DND-41 (cell line): ENCODE measurements around the gene AGAP1.

Source experiments
- ATAC-seq: fragments of 200-7000 bp; cut with Tn5 transposase; 3 replicates; pipeline ENCODE4 v1.9.1; 2021; ENCODE audit warnings: low read depth; ENCODE audit not compliant: insufficient read depth
- DNase-seq: peaks from one replicate; pipeline ENCODE4 v3.0.0-alpha.2; 2020
- H2AFZ ChIP-seq: 2 replicates; pipeline ENCODE4 v1.6.0; 2012; ENCODE audit warnings: low read depth, low read length
- H3K27ac ChIP-seq: 2 replicates; pipeline ENCODE4 v1.5.1; 2012; ENCODE audit warnings: low read length, inconsistent platforms
- H3K27me3 ChIP-seq: fragments of 200-600 bp; sonication (generic); 2 replicates; pipeline ENCODE4 v1.6.0; 2012; ENCODE audit warnings: low read length, mild to moderate bottlenecking, inconsistent platforms; ENCODE audit not compliant: insufficient read depth, poor library complexity
- H3K36me3 ChIP-seq: 2 replicates; pipeline ENCODE4 v1.5.1; 2012; ENCODE audit warnings: low read length, inconsistent platforms; ENCODE audit not compliant: insufficient read depth
- H3K4me1 ChIP-seq: 2 replicates; pipeline ENCODE4 v1.5.1; 2012; ENCODE audit warnings: mild to moderate bottlenecking, low read length; ENCODE audit not compliant: insufficient read depth
- H3K4me2 ChIP-seq: 2 replicates; pipeline ENCODE4 v1.6.0; 2012; ENCODE audit warnings: mild to moderate bottlenecking, moderate library complexity, low read length, inconsistent platforms; ENCODE audit not compliant: insufficient read depth
- H3K4me3 ChIP-seq, 2 experiments: fragments of 200-600 bp in 1 of 2; shearing (Covaris generic) in 1 of 2; 2 replicates each; pipeline ENCODE4 v1.5.1; 2012 to 2016; ENCODE audit warnings: inconsistent platforms in 2 of 2, low read length in 2 of 2, mild to moderate bottlenecking in 2 of 2, low read depth in 1 of 2, moderate library complexity in 1 of 2
- H3K79me2 ChIP-seq: 2 replicates; pipeline ENCODE4 v1.6.0; 2012; ENCODE audit warnings: low read length, inconsistent platforms; ENCODE audit not compliant: insufficient read depth
- H3K9ac ChIP-seq: 2 replicates; pipeline ENCODE4 v1.6.0; 2012; ENCODE audit warnings: low read depth, mild to moderate bottlenecking, inconsistent platforms, low read length, moderate library complexity
- H3K9me3 ChIP-seq: 2 replicates; pipeline ENCODE4 v1.5.1; 2012; ENCODE audit warnings: low read length, moderate library complexity, mild to moderate bottlenecking, inconsistent platforms; ENCODE audit not compliant: insufficient read depth, severe bottlenecking
- H4K20me1 ChIP-seq: 2 replicates; pipeline ENCODE4 v1.6.0; 2012; ENCODE audit warnings: low read length; ENCODE audit not compliant: insufficient read depth
- EZH2 ChIP-seq: IDR thresholded peaks from 3 replicates; pipeline ENCODE4 v1.6.1; 2012; ENCODE audit warnings: borderline replicate concordance, low read depth, mild to moderate bottlenecking, moderate library complexity, low read length, inconsistent platforms; ENCODE audit not compliant: severe bottlenecking
- TF ChIP-seq, protein P1 (sequence below): IDR thresholded peaks from 2 replicates; pipeline ENCODE4 v1.5.1; 2012; ENCODE audit warnings: borderline replicate concordance, low read length, moderate library complexity, mild to moderate bottlenecking; ENCODE audit not compliant: poor library complexity, severe bottlenecking; ENCODE audit errors: extremely low read depth

The AGAP1 gene

GRCh38 chr2:235676536-235676799 lies 182.6 kb downstream of the AGAP1 start:
- H3K9ac ChIP-seq = no peak overlapping the region
- DNase-seq (no peak), ATAC-seq (no peak)
- H4K20me1 ChIP-seq = peaks cover 36% of the 10 kb centered on the region; the same call in 1 of the 2 replicates
- no peak overlapping the region for H3K4me3 ChIP-seq
- H2AFZ ChIP-seq = no peak overlapping the region
- H3K36me3 ChIP-seq = no peaks in the 10 kb centered on the region
- H3K9me3 ChIP-seq = no peaks in the 10 kb centered on the region
- no peak overlapping the region for H3K4me2 ChIP-seq
- no peak for TF ChIP-seq EZH2
- TF ChIP-seq, protein P1, sequence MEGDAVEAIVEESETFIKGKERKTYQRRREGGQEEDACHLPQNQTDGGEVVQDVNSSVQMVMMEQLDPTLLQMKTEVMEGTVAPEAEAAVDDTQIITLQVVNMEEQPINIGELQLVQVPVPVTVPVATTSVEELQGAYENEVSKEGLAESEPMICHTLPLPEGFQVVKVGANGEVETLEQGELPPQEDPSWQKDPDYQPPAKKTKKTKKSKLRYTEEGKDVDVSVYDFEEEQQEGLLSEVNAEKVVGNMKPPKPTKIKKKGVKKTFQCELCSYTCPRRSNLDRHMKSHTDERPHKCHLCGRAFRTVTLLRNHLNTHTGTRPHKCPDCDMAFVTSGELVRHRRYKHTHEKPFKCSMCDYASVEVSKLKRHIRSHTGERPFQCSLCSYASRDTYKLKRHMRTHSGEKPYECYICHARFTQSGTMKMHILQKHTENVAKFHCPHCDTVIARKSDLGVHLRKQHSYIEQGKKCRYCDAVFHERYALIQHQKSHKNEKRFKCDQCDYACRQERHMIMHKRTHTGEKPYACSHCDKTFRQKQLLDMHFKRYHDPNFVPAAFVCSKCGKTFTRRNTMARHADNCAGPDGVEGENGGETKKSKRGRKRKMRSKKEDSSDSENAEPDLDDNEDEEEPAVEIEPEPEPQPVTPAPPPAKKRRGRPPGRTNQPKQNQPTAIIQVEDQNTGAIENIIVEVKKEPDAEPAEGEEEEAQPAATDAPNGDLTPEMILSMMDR = no peak
- H3K79me2 ChIP-seq = peaks cover 46% of the 10 kb centered on the region
- no peak overlapping the region for H3K27ac ChIP-seq
- H3K27me3 ChIP-seq = no peaks in the 10 kb centered on the region
- H3K4me1 ChIP-seq = peaks cover 16% of the 10 kb centered on the region

DNA sequence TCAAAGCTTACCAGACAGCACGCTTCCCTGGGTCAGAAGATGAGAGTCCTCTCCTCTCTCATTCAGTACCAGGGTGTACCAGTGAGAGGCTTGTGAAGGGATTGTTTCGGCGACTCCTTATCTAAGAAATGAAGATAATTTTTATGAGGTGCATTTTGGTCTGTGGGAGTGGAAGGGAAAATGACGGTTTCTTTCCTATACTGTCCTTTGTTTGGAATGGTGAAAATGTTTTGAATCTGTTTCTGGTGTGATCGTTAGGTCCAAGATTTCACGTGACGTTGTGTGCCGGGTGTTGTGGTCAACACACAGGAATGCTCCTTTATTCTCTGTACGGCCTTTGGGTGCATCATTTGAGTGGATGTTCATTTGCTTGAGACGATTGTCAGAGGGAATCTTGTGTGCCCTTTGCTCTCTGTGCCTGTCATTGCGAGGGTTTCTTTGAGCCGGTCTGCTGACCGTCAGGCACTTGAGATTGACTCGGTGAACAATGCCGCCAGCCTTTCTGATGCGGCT lies 183.5 kb downstream of the AGAP1 start:
- H3K27me3 ChIP-seq = no peaks in the 10 kb centered on the region
- no peak overlapping the region for H3K27ac ChIP-seq
- no peak overlapping the region for H3K4me2 ChIP-seq
- H3K36me3 ChIP-seq = no peaks in the 10 kb centered on the region
- DNase-seq = no peak
- TF ChIP-seq, protein P1 = no peak
- TF ChIP-seq EZH2 = no peak
- peaks cover 46% of the 10 kb centered on the region for H3K79me2 ChIP-seq
- H2AFZ ChIP-seq = no peak overlapping the region
- no peak for ATAC-seq
- peaks cover 34% of the 10 kb centered on the region; the same call in 1 of the 2 replicates for H4K20me1 ChIP-seq
- no peaks in the 10 kb centered on the region for H3K9me3 ChIP-seq
- H3K9ac ChIP-seq = no peak overlapping the region
- H3K4me3 ChIP-seq = no peak overlapping the region
- H3K4me1 ChIP-seq = peaks cover 9% of the 10 kb centered on the region; the same call in 1 of the 2 replicates

DNA sequence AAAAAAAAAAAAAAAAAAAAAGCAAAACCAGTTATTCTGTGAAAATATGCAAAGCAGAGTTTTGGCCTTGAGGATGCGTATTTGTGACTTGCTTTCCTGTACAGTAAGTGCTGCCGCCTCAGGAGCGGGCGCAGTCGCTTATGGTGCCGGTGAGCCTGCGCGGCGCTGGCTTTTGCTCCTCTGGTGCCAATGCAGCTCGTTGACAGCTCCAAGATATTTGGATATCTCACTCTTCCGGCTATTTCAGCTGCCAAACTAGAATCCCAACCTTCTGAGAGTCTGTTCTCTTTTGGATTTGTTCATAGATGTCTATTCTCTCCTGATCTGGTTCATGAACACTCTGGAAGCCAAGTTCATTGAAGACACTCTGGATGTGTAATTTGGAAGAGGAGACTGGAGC lies 184.1 kb downstream of the AGAP1 start:
- peaks cover 34% of the 10 kb centered on the region; the same call in 1 of the 2 replicates for H4K20me1 ChIP-seq
- ATAC-seq = no peak
- no peak overlapping the region for H3K27ac ChIP-seq

More for the DNA sequence above, 184.1 kb downstream of the AGAP1 start:
- H3K4me2 ChIP-seq = no peak overlapping the region
- TF ChIP-seq, protein P1 = no peak
- no peak for TF ChIP-seq EZH2
- H3K27me3 ChIP-seq = no peaks in the 10 kb centered on the region
- peaks cover 49% of the 10 kb centered on the region for H3K79me2 ChIP-seq
- H3K9me3 ChIP-seq = no peaks in the 10 kb centered on the region
- no peak overlapping the region for H2AFZ ChIP-seq
- H3K4me3 ChIP-seq = no peak overlapping the region
- H3K4me1 ChIP-seq = peaks cover 4% of the 10 kb centered on the region; the same call in 1 of the 2 replicates
- no peak overlapping the region for H3K9ac ChIP-seq
- no peaks in the 10 kb centered on the region for H3K36me3 ChIP-seq
- DNase-seq = no peak
